Mesendoderm (in vitro differentiated cells): ENCODE results near the gene IL6R.

ENCODE experiments used
- DNase-seq: peaks from one replicate; pipeline ENCODE4 v3.0.0; 2013
- H2AK5ac ChIP-seq: 2 replicates; pipeline ENCODE4 v1.6.1; 2013; ENCODE audit warnings: low read length, inconsistent platforms
- H2BK120ac ChIP-seq: 2 replicates; pipeline ENCODE4 v1.6.1; 2013; ENCODE audit warnings: low read depth, mild to moderate bottlenecking, low read length, moderate library complexity, mixed read lengths
- H2BK15ac ChIP-seq: replicated peaks from 2 replicates; pipeline ENCODE4 v1.6.1; 2013; ENCODE audit warnings: low read depth, mild to moderate bottlenecking, moderate library complexity
- H2BK5ac ChIP-seq: 2 replicates; pipeline ENCODE4 v1.6.1; 2013; ENCODE audit warnings: low read length, inconsistent platforms
- H3K18ac ChIP-seq: 2 replicates; pipeline ENCODE4 v1.6.1; 2013; ENCODE audit warnings: mild to moderate bottlenecking, low read length, mixed read lengths
- H3K23ac ChIP-seq: one replicate; pipeline ENCODE4 v1.6.1; 2013; ENCODE audit warnings: low read length
- H3K27ac ChIP-seq: 2 replicates; pipeline ENCODE4 v1.5.1; 2013; ENCODE audit warnings: low read depth, mild to moderate bottlenecking, inconsistent platforms, low read length, moderate library complexity
- H3K27me3 ChIP-seq: 2 replicates; pipeline ENCODE4 v1.6.1; 2013; ENCODE audit warnings: low read length, control low read depth, mild to moderate bottlenecking, inconsistent platforms; ENCODE audit not compliant: insufficient read depth, poor library complexity
- H3K36me3 ChIP-seq: 2 replicates; pipeline ENCODE4 v1.6.1; 2013; ENCODE audit warnings: low read length, inconsistent platforms; ENCODE audit not compliant: control insufficient read depth, insufficient read depth
- H3K4ac ChIP-seq: one replicate; pipeline ENCODE4 v1.6.1; 2013; ENCODE audit warnings: low read depth, mild to moderate bottlenecking, low read length, moderate library complexity
- H3K4me1 ChIP-seq: 2 replicates; pipeline ENCODE4 v1.6.1; 2013; ENCODE audit warnings: low read depth, low read length, inconsistent platforms; ENCODE audit not compliant: control insufficient read depth
- H3K4me2 ChIP-seq: 2 replicates; pipeline ENCODE4 v1.6.1; 2013; ENCODE audit warnings: low read length
- H3K4me3 ChIP-seq: 2 replicates; pipeline ENCODE4 v1.5.1; 2013; ENCODE audit warnings: mild to moderate bottlenecking, low read length
- H3K56ac ChIP-seq: one replicate; pipeline ENCODE4 v1.6.1; 2013; ENCODE audit warnings: low read length
- H3K79me1 ChIP-seq: 2 replicates; pipeline ENCODE4 v1.6.1; 2013; ENCODE audit warnings: low read length, inconsistent platforms
- H3K79me2 ChIP-seq: 2 replicates; pipeline ENCODE4 v1.6.1; 2013; ENCODE audit warnings: mild to moderate bottlenecking, low read length; ENCODE audit not compliant: control insufficient read depth, insufficient read depth
- H3K9ac ChIP-seq: 2 replicates; pipeline ENCODE4 v1.6.1; 2013; ENCODE audit warnings: low read length, inconsistent platforms
- H4K5ac ChIP-seq: one replicate; pipeline ENCODE4 v1.6.1; 2013; ENCODE audit warnings: low read length
- H4K8ac ChIP-seq: one replicate; pipeline ENCODE4 v1.6.1; 2013; ENCODE audit warnings: low read depth, mild to moderate bottlenecking, control low read depth, low read length, moderate library complexity
- WGBS: extraction: QIAGEN DNeasy Blood & Tissue Kit; methylation state at CpG from one replicate; pipeline ENCODE4 v1.1.7; 2013; ENCODE audit warnings: low lambda C conversion rate, missing lambda C conversion rate; ENCODE audit not compliant: insufficient coverage; ENCODE audit errors: extremely low coverage; 5-methylcytosine and 5-hydroxymethylcytosine counted together

IL6R gene

DNA sequence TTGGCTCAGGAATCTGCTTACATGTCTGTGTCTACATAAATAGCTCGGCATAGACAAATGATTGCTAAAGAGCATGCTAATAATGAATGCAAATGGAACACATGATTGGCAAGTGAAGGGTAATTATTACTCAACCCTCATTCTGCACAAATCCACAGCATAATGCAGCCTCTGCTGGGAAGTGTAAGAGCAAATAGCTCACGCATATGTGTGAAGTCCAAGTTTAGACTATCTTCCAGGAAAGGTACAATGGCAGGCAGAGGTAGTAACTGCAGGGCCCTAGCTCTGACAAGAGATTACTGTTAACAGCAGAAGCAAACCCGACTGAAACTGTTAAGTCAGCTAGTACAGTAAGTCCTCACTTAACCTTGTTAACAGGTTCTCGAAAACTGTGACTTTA is 7.0 kb upstream of the IL6R start:
- H3K18ac ChIP-seq: no peak overlapping the region
- H2BK120ac ChIP-seq: no peak overlapping the region
- H3K27ac ChIP-seq: no peak overlapping the region
- no peak overlapping the region for H2AK5ac ChIP-seq
- no peak overlapping the region for H4K8ac ChIP-seq
- H3K9ac ChIP-seq: no peak overlapping the region
- no peaks in the 10 kb centered on the region for H3K79me2 ChIP-seq
- H3K79me1 ChIP-seq: no peaks in the 10 kb centered on the region
- no peak overlapping the region for H2BK15ac ChIP-seq
- no peaks in the 10 kb centered on the region for H3K27me3 ChIP-seq
- H3K56ac ChIP-seq: no peak overlapping the region
- WGBS: no CpG with 5 or more reads among the region's 4 CpGs
- no peak for DNase-seq
- H3K4me3 ChIP-seq: no peak overlapping the region
- no peak overlapping the region for H3K23ac ChIP-seq
- no peak overlapping the region for H2BK5ac ChIP-seq
- no peak overlapping the region for H3K4me2 ChIP-seq
- H3K4me1 ChIP-seq: no peaks in the 10 kb centered on the region
- H3K36me3 ChIP-seq: no peaks in the 10 kb centered on the region
- H3K4ac ChIP-seq: no peak overlapping the region
- H4K5ac ChIP-seq: no peak overlapping the region

DNA sequence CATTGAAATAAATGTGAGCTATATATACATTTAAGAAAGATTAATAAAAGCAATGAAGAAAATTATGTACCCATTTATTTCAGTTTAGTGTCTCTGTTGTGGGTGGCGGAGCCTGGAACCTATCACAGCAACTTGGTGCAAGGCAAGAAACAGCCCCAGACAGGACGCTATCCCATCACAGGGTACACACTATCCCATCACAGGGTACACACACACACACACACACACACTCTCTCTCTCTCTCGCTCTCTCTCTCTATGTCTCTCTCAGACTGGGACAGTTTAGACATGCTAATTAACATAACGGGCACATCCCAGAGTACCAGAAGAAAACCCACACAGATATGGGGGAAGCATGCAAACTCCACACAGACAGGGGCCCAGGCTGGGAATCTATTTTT is 6.5 kb upstream of the IL6R start:
- no peaks in the 10 kb centered on the region for H3K27me3 ChIP-seq
- no CpG with 5 or more reads among the region's 4 CpGs for WGBS
- H3K4me3 ChIP-seq: no peak overlapping the region
- no peak overlapping the region for H3K27ac ChIP-seq
- no peak overlapping the region for H3K18ac ChIP-seq
- H4K5ac ChIP-seq: no peak overlapping the region
- H3K4ac ChIP-seq: no peak overlapping the region
- no peak overlapping the region for H3K4me2 ChIP-seq
- H3K4me1 ChIP-seq: no peaks in the 10 kb centered on the region
- H2AK5ac ChIP-seq: no peak overlapping the region
- no peak overlapping the region for H3K56ac ChIP-seq
- H2BK15ac ChIP-seq: no peak overlapping the region
- no peaks in the 10 kb centered on the region for H3K79me1 ChIP-seq
- no peak overlapping the region for H2BK5ac ChIP-seq
- no peaks in the 10 kb centered on the region for H3K79me2 ChIP-seq
- H3K23ac ChIP-seq: no peak overlapping the region
- no peaks in the 10 kb centered on the region for H3K36me3 ChIP-seq
- H2BK120ac ChIP-seq: no peak overlapping the region
- no peak overlapping the region for H4K8ac ChIP-seq
- H3K9ac ChIP-seq: no peak overlapping the region
- no peak for DNase-seq

DNA sequence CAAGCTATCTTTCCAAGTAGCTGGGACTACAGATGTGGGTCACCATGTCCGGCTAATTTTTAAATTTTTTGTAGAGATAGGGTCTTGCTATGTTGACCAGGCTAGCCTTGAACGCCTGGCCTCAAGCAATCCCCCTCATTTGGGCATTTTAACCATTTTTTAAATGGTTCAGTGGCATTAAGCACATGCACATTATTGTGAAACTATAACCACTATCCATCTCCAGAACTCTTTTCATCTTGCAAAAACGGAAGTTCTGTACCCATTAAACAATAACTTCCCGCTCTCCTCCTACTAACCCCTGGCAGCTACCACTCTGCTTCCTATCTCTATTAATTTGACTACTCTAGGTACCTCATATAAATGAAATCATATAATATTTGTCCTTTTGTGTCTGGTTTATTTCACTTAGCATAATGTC is 4.8 kb upstream of the IL6R start:
- Histone ChIP-seq H2BK120ac (no peak overlapping the region), H4K5ac (no peak overlapping the region), H3K27ac (no peak overlapping the region), H2BK5ac (no peak overlapping the region), H4K8ac (no peak overlapping the region), H3K9ac (no peak overlapping the region), H3K18ac (no peak overlapping the region), H3K79me2 (no peaks in the 10 kb centered on the region), H3K27me3 (no peaks in the 10 kb centered on the region), H3K4me3 (no peak overlapping the region), H3K4ac (no peak overlapping the region), H3K79me1 (no peaks in the 10 kb centered on the region), H3K36me3 (no peaks in the 10 kb centered on the region), H3K4me1 (no peaks in the 10 kb centered on the region), H2BK15ac (no peak overlapping the region), H3K4me2 (no peak overlapping the region), H2AK5ac (no peak overlapping the region), H3K56ac (no peak overlapping the region), H3K23ac (no peak overlapping the region)
- DNase-seq: no peak
- no CpG with 5 or more reads among the region's 4 CpGs for WGBS

DNA sequence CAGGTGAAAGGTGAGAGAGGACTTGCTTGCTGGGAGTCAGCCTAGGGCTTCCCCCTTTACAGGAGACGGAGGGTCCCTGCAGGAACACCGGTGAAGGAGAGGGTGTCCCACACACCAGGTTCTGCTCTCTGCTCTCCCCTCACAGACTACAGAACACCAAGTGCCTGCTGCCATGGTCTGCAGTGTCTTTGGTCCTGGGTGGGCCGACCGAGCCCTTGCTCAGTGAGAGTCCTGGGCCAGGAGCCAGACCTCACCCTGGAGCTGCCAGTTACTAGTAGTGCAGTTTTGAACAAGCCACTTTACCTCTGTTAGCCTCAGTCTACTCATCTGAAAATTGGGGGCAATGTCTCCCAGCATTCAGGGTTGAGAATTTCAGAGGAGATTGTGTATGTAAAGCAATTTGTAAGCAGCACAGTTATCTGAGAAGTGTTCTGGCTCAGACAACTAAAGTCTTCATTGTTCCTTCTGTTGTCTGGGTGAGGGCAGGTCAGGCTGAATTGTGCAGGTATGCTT is 2.7 kb upstream of the IL6R start:
- no peak overlapping the region for H2BK5ac ChIP-seq
- H2BK15ac ChIP-seq: no peak overlapping the region
- H3K27me3 ChIP-seq: no peaks in the 10 kb centered on the region
- H3K23ac ChIP-seq: no peak overlapping the region
- WGBS: no CpG with 5 or more reads among the region's 4 CpGs
- H3K4me1 ChIP-seq: no peaks in the 10 kb centered on the region
- H2BK120ac ChIP-seq: no peak overlapping the region
- no peak overlapping the region for H3K4ac ChIP-seq
- H3K79me2 ChIP-seq: no peaks in the 10 kb centered on the region
- H3K4me2 ChIP-seq: no peak overlapping the region
- no peak overlapping the region for H2AK5ac ChIP-seq
- H3K79me1 ChIP-seq: no peaks in the 10 kb centered on the region
- no peak overlapping the region for H4K8ac ChIP-seq
- no peak overlapping the region for H3K56ac ChIP-seq
- H3K9ac ChIP-seq: no peak overlapping the region
- no peak overlapping the region for H4K5ac ChIP-seq
- no peak overlapping the region for H3K18ac ChIP-seq
- no peaks in the 10 kb centered on the region for H3K36me3 ChIP-seq
- no peak overlapping the region for H3K4me3 ChIP-seq
- H3K27ac ChIP-seq: no peak overlapping the region
- DNase-seq: no peak

DNA sequence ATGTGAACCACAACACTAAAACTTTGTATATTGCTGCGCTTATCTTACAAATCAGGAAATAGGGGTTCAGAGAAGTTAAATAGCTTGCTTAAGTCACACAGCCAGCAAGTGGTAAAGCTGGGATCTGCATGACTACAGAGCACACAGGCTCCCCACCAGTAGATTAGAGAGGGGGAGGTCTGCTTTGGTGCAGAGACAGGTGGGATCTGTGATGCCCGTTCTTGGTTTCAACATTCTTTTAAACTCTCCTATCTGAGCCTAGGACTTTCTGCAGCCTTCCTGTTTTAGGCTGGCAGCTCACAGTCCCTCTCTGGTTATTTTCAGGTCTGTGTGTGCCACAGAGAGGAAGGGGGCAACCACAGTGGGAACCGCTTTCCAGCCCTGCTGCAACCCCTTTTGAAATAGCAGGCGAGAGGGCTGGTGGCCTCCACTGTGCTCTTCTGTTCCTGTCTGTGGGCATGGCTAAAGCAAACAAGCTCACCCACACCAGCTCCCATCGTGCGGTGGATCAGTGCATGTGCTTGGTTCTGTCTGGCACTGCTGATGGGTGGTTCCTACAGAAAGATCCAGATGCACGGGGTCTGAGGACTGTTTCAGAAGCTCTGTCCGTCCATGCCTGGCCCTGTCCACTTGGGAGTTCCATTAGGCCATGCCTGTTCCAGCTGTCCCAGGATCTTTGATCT is 1.7 kb upstream of the IL6R start:
- H4K8ac ChIP-seq: no peak overlapping the region
- no CpG with 5 or more reads among the region's 8 CpGs for WGBS
- no peak overlapping the region for H3K18ac ChIP-seq
- no peaks in the 10 kb centered on the region for H3K79me2 ChIP-seq
- DNase-seq: no peak
- no peaks in the 10 kb centered on the region for H3K4me1 ChIP-seq
- no peaks in the 10 kb centered on the region for H3K27me3 ChIP-seq
- H3K23ac ChIP-seq: no peak overlapping the region
- no peaks in the 10 kb centered on the region for H3K36me3 ChIP-seq
- H3K56ac ChIP-seq: no peak overlapping the region
- no peak overlapping the region for H2BK120ac ChIP-seq
- no peak overlapping the region for H3K4me3 ChIP-seq
- H4K5ac ChIP-seq: no peak overlapping the region
- H3K9ac ChIP-seq: no peak overlapping the region
- no peak overlapping the region for H3K4me2 ChIP-seq
- H3K79me1 ChIP-seq: no peaks in the 10 kb centered on the region
- H2BK5ac ChIP-seq: no peak overlapping the region
- no peak overlapping the region for H2BK15ac ChIP-seq
- no peak overlapping the region for H2AK5ac ChIP-seq
- H3K27ac ChIP-seq: no peak overlapping the region
- no peak overlapping the region for H3K4ac ChIP-seq

DNA sequence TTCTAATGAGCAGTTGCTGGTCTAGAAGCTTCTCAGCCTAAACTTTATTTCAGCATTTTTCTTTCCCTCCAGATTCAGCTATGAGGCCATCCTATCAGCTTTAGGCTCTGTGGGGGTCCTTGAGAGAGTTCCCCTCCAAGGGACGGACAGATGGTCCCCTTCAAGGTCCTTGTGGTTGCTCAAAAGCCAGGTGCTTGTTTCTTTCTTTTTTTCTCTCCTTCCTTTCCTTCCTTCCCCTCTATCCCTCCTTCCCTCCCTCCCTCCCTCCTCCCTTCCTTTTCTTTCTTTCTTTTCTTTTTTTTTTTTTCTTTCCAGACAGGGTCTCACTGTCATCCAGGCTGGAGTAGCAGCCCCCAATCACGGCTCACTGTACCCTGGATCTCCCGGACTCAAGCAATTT is 1.2 kb upstream of the IL6R start:
- H2AK5ac ChIP-seq: no peak overlapping the region
- no peak overlapping the region for H3K27ac ChIP-seq
- no peak overlapping the region for H2BK120ac ChIP-seq
- H3K79me2 ChIP-seq: no peaks in the 10 kb centered on the region
- H3K4me1 ChIP-seq: no peaks in the 10 kb centered on the region
- no peaks in the 10 kb centered on the region for H3K27me3 ChIP-seq
- H3K36me3 ChIP-seq: no peaks in the 10 kb centered on the region
- H2BK5ac ChIP-seq: no peak overlapping the region
- no peak overlapping the region for H4K8ac ChIP-seq
- no peak overlapping the region for H3K23ac ChIP-seq
- no peak overlapping the region for H3K4me3 ChIP-seq
- DNase-seq: no peak
- no peak overlapping the region for H3K4ac ChIP-seq
- no peak overlapping the region for H3K18ac ChIP-seq
- no peak overlapping the region for H3K9ac ChIP-seq
- H4K5ac ChIP-seq: no peak overlapping the region
- no peaks in the 10 kb centered on the region for H3K79me1 ChIP-seq
- no peak overlapping the region for H2BK15ac ChIP-seq
- no peak overlapping the region for H3K56ac ChIP-seq
- WGBS: no CpG with 5 or more reads among the region's 3 CpGs
- H3K4me2 ChIP-seq: no peak overlapping the region
